ENCODE data around the gene CCDC169. TPM values are rescaled to one million over a fixed set of nuclear protein-coding genes. Genes with fewer than 3 reads are reported as not detected.

Gene CCDC169
- total and polyA plus RNA-seq, 4 donors = 2.1 TPM; not detected in 3

- H3K9me3 ChIP-seq (ENCODE audit: control insufficient read depth in 4 of 4, low read length in 3 of 4) = no peaks in the 10 kb centered on the region
- peaks cover 0 to 3% (median 0%) of the 10 kb centered on the region in 4 donors for H3K4me1 ChIP-seq (ENCODE audit: control insufficient read depth in 4 of 4, insufficient read depth in 4 of 4, low read length in 3 of 4)
- no peak overlapping the region for H3K27ac ChIP-seq (ENCODE audit: low read depth in 1 of 2, low read length in 2 of 2)
- WGBS = 75% methylated on average over 2 of the region's 2 CpGs
- no peak for TF ChIP-seq YY1 (IDR thresholded peaks at IDR 0.05)
- no peak for TF ChIP-seq JUND (IDR thresholded peaks at IDR 0.05)
- TF ChIP-seq TAF1 (conservative IDR thresholded peaks at IDR 0.05) = no peak
- TF ChIP-seq ATF3 (IDR thresholded peaks at IDR 0.05) = no peak
- no peak for TF ChIP-seq SP1 (IDR thresholded peaks at IDR 0.05)
- H3K4me3 ChIP-seq (ENCODE audit: low read depth in 1 of 3, low read length in 3 of 3) = no peak overlapping the region
- H3K36me3 ChIP-seq (ENCODE audit: control insufficient read depth in 4 of 4, insufficient read depth in 3 of 4, low read depth in 1 of 4, low read length in 3 of 4) = no peaks in the 10 kb centered on the region
- no peak overlapping the region for H3K9ac ChIP-seq (ENCODE audit: low read depth in 1 of 2, low read length in 2 of 2)
- no peak for DNase-seq (ENCODE audit: low spot score)
- peaks cover 0 to 5% (median 0%) of the 10 kb centered on the region in 4 donors for H3K27me3 ChIP-seq (ENCODE audit: control insufficient read depth in 4 of 4, insufficient read depth in 4 of 4, low read length in 3 of 4)
These were observed 11.6 kb downstream of the CCDC169 start for GRCh38 chr13:36286006-36286405.

- Histone ChIP-seq H3K36me3 (ENCODE audit: control insufficient read depth in 4 of 4, insufficient read depth in 3 of 4, low read depth in 1 of 4, low read length in 3 of 4) (no peaks in the 10 kb centered on the region), H3K4me3 (ENCODE audit: low read depth in 1 of 3, low read length in 3 of 3) (no peak overlapping the region), H3K27me3 (ENCODE audit: control insufficient read depth in 4 of 4, insufficient read depth in 4 of 4, low read length in 3 of 4) (peaks cover 0 to 9% (median 0%) of the 10 kb centered on the region in 4 donors), H3K9ac (ENCODE audit: low read depth in 1 of 2, low read length in 2 of 2) (no peak overlapping the region), H3K4me1 (ENCODE audit: control insufficient read depth in 4 of 4, insufficient read depth in 4 of 4, low read length in 3 of 4) (peaks cover 0 to 3% (median 0%) of the 10 kb centered on the region in 4 donors), H3K9me3 (ENCODE audit: control insufficient read depth in 4 of 4, low read length in 3 of 4) (no peaks in the 10 kb centered on the region), H3K27ac (ENCODE audit: low read depth in 1 of 2, low read length in 2 of 2) (no peak overlapping the region)
- 42% methylated on average over 6 of the region's 6 CpGs for WGBS
- no peak for TF ChIP-seq SP1 (IDR thresholded peaks at IDR 0.05)
- TF ChIP-seq FOXA1 (IDR thresholded peaks at IDR 0.05) = no peak
- peak; percentile 80 for TF ChIP-seq CTCF (IDR thresholded peaks at IDR 0.05; ENCODE audit: low read depth, low read length, missing input control)
- TF ChIP-seq RAD21 (IDR thresholded peaks at IDR 0.05) = peak; percentile 93
- no peak for DNase-seq (ENCODE audit: low spot score)
These were observed 14.7 kb downstream of the CCDC169 start for GRCh38 chr13:36282821-36283432.

- H3K9me3 ChIP-seq (ENCODE audit: control insufficient read depth in 4 of 4, low read length in 3 of 4) = no peaks in the 10 kb centered on the region
- no peaks in the 10 kb centered on the region for H3K36me3 ChIP-seq (ENCODE audit: control insufficient read depth in 4 of 4, insufficient read depth in 3 of 4, low read depth in 1 of 4, low read length in 3 of 4)
- WGBS = 58% methylated on average over 3 of the region's 3 CpGs
- H3K9ac ChIP-seq (ENCODE audit: low read depth in 1 of 2, low read length in 2 of 2) = no peak overlapping the region
- H3K27me3 ChIP-seq (ENCODE audit: control insufficient read depth in 4 of 4, insufficient read depth in 4 of 4, low read length in 3 of 4) = no peaks in the 10 kb centered on the region
- H3K4me3 ChIP-seq (ENCODE audit: low read depth in 1 of 3, low read length in 3 of 3) = no peak overlapping the region
- DNase-seq (ENCODE audit: low spot score) = no peak
- no peaks in the 10 kb centered on the region for H3K4me1 ChIP-seq (ENCODE audit: control insufficient read depth in 4 of 4, insufficient read depth in 4 of 4, low read length in 3 of 4)
- no peak overlapping the region for H3K27ac ChIP-seq (ENCODE audit: low read depth in 1 of 2, low read length in 2 of 2)
- TF ChIP-seq RAD21 (IDR thresholded peaks at IDR 0.05) (peak; percentile 69 to 74), CTCF (IDR thresholded peaks at IDR 0.05; ENCODE audit: low read depth, low read length, missing input control) (peak; percentile 42), ZBTB33 (IDR thresholded peaks at IDR 0.05) (no peak), SP1 (IDR thresholded peaks at IDR 0.05) (no peak), TAF1 (conservative IDR thresholded peaks at IDR 0.05) (no peak), HNF4G (IDR thresholded peaks at IDR 0.05) (no peak), JUND (IDR thresholded peaks at IDR 0.05) (no peak), REST (IDR thresholded peaks at IDR 0.05) (no peak), FOXA1 (IDR thresholded peaks at IDR 0.05) (no peak), FOXA2 (IDR thresholded peaks at IDR 0.05) (no peak), RXRA (IDR thresholded peaks at IDR 0.05) (no peak), MAX (IDR thresholded peaks at IDR 0.05) (no peak), GABPA (IDR thresholded peaks at IDR 0.05 in 1 of 2, conservative IDR thresholded peaks at IDR 0.05 in 1 of 2) (no peak)
These were observed 22.2 kb downstream of the CCDC169 start for GRCh38 chr13:36275190-36276002.

Measured in liver (tissue), 9 donors.